ENCODE data around the gene FAM72C. TPM values are rescaled to one million over a fixed set of nuclear protein-coding genes. Genes with fewer than 3 reads are reported as not detected.

FAM72C gene
- 1.8 TPM for total RNA-seq

DNA sequence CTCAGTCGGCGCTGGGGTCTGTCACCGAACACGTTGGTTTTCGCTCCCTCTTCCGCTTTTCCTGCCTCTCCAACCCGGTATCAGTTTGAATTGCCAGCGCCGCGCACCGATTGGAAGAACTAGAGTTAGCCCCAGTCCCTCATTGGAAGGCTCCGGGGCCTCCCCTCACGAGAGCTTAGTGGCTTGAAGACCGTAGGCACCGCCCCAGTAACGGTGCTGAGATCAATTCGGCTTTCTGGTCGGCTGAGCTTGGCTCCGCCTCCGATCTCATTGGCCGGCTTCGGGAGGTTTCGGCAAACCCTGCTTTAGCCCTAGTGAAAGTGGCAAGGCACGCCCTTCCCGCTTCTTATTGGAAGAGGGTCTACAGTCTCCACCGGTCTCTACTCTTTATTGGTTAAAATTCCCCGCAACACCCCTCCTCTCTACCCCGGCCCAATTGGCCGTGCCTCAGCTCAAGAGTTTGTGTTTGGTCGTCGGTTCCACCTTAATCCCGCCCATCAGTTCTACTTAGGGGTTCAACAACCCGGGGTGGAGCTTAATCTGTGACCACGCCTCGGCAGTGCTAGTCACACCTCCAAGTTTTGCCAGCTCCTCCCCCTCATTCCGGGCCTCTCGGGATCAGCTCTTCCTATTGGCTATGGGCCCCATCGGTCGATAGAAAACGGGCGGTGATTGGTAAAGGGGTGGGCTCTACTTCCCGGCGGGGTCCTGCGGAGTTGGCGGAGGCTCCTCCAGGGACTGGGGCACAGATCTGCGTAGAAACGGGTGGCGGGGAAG, at the start of gene FAM72C:
Gene FAM72C (minus strand): TSS at position 63 of the 777 bp plus-strand sequence. CDS start 845 bp downstream, outside the sequence.

Small RNA genes within 50 kb of the gene (small RNA-seq; reads per million reads assigned to genes)
- gene HIST2H3PS2: not detected
